C4-2B (cell line): ENCODE data around the gene WWTR1.

Experiments
- H3K27ac ChIP-seq: fragments of 450-650 bp; 2 replicates; pipeline ENCODE4 v1.5.1; 2017
- CTCF ChIP-seq: fragments of 450-650 bp; conservative IDR thresholded peaks from 2 replicates; pipeline ENCODE4 v1.5.1; 2017; ENCODE audit warnings: mild to moderate bottlenecking
- ZFX ChIP-seq: fragments of 450-650 bp; IDR thresholded peaks from 2 replicates; pipeline ENCODE4 v1.6.1; 2017

WWTR1 gene

GRCh38 chr3:149473357-149474249 lies 184.2 kb downstream of the WWTR1 start:
- no peak overlapping the region for H3K27ac ChIP-seq
- TF ChIP-seq CTCF (no peak), ZFX (no peak)

- TF ChIP-seq ZFX (no peak), CTCF (no peak)
- no peak overlapping the region for H3K27ac ChIP-seq
Observed at GRCh38 chr3:149472030-149472797, 185.6 kb downstream of the WWTR1 start.

- no peak overlapping the region for H3K27ac ChIP-seq
- no peak for TF ChIP-seq CTCF
- TF ChIP-seq ZFX, result no peak
Observed at GRCh38 chr3:149470381-149470780, 187.4 kb downstream of the WWTR1 start.

- no peak for TF ChIP-seq CTCF
- no peak for TF ChIP-seq ZFX
- no peak overlapping the region for H3K27ac ChIP-seq
Observed at GRCh38 chr3:149468504-149469212, 189.2 kb downstream of the WWTR1 start.
